ENCODE data around the gene STUM. TPM values are rescaled to one million over a fixed set of nuclear protein-coding genes. Genes with fewer than 3 reads are reported as not detected.

The STUM gene
- polyA plus RNA-seq, 1 of the 3 experiments (the other 2 are of a cell fraction), result not detected

DNA sequence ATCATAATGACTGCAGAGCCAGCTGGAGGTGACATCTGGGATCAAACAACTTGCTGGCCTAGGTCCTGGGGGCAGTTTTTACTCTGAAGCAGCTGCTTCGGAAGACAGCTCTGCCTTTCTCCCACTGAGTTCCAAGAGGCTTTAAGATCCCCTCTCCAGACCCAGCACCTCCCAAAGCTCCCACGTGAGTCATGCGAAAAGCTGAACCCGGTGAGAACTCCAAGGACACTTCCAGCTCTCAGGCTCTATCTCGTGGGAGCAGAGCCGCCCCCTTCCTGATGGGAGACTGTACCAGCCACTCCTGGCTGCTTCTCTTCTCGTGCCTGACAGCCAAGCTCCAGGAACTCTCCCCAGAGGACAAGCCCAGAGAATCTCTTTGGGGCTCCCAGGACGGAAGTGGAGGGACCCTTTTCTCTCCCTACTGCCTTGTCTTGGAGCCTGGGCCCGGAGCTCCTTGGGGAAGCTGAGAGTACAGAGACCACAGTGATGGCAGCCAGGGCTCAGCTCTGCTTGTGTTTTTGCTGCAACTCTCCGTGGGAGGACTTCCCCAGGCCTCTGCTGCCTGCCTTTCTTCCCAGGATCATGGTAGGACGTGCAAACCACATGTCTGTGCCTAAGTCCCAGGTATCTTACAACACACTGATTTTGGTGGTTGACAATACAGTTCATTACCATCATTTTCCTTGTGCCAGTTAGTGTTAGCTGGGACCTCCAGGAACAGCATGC is 40.6 kb downstream of the STUM start:
- Histone ChIP-seq H3K79me2 (ENCODE audit: insufficient read depth) (no peaks in the 10 kb centered on the region), H3K27ac (ENCODE audit: low read depth in 2 of 2, low read length in 1 of 2) (no peak overlapping the region), H3K27me3 (ENCODE audit: insufficient read depth) (no peaks in the 10 kb centered on the region; the same call in 1 of the 2 replicates), H3K9me3 (no peaks in the 10 kb centered on the region), H3F3A (replicated peaks; ENCODE audit: insufficient read depth) (no peaks in the 10 kb centered on the region), H3K36me3 (replicated peaks in 1 of 2; ENCODE audit: control insufficient read depth in 1 of 2, insufficient read depth in 2 of 2, low read length in 1 of 2) (no peaks in the 10 kb centered on the region), H4K20me1 (ENCODE audit: insufficient read depth) (no peaks in the 10 kb centered on the region), H3K9me2 (no peaks in the 10 kb centered on the region), H2AFZ (ENCODE audit: low read depth) (no peak overlapping the region), H3K4me3 (ENCODE audit: low read depth in 2 of 2, low read length in 1 of 2) (no peak overlapping the region), H3K4me2 (no peak overlapping the region), H3K4me1 (ENCODE audit: control insufficient read depth in 1 of 2, insufficient read depth in 2 of 2, low read depth in 1 of 2, low read length in 1 of 2) (peaks cover 0 to 2% of the 10 kb centered on the region in 2 experiments; a peak in 1 of 4 replicates), H3K9ac (no peak overlapping the region)
- ChIA-PET POLR2A (no interaction called here), CTCF (interaction anchor here (0.6 to 2.4 kb wide), 5 partner anchors 9 to 1238 kb away, joined by 3 to 11 read pairs (median 4); no protein-coding TSS in a partner anchor)
- TF ChIP-seq RAD21 (IDR thresholded peaks at IDR 0.05; ENCODE audit: low read length), result no peak
- no peak for TF ChIP-seq MXI1 (IDR thresholded peaks at IDR 0.05; ENCODE audit: low read depth, low read length)
- TF ChIP-seq NRF1 (IDR thresholded peaks at IDR 0.05; ENCODE audit: low read depth, low read length), result no peak
- TF ChIP-seq, protein P1, sequence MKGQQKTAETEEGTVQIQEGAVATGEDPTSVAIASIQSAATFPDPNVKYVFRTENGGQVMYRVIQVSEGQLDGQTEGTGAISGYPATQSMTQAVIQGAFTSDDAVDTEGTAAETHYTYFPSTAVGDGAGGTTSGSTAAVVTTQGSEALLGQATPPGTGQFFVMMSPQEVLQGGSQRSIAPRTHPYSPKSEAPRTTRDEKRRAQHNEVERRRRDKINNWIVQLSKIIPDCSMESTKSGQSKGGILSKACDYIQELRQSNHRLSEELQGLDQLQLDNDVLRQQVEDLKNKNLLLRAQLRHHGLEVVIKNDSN (IDR thresholded peaks at IDR 0.05; ENCODE audit: borderline replicate concordance, low read depth), result no peak
- no peak for TF ChIP-seq FOSL2 (IDR thresholded peaks at IDR 0.05; ENCODE audit: borderline replicate concordance, low read depth)
- no peak for TF ChIP-seq CHD2 (IDR thresholded peaks at IDR 0.05; ENCODE audit: low read length, partially characterized antibody)
- no peak for TF ChIP-seq SMC3 (IDR thresholded peaks at IDR 0.05; ENCODE audit: low read depth, low read length)
- TF ChIP-seq NFIC (IDR thresholded peaks at IDR 0.05; ENCODE audit: borderline replicate concordance), result no peak
- DNase-seq, result no peak
- WGBS (ENCODE audit: low lambda C conversion rate), result 50% methylated on average over 9 of the region's 11 CpGs

DNA sequence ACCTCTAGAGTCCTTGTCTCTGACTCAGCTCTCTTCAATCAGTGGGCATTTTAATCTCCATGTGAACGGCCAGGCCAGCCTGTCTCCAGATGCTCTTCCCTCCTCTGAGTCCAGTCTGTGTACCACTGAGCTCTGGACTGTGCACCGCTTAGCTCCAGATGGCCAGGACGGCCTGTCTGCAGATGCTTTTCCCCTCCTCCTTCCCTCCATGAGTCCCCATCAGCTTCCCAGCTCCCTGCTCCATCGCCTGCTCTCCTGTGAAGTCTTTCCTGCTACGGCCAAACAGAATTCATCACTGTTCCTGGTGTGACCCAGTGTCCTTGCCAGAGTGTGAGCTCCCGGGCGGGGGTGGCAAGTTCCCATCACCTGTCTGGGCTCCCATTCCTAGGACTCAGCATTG is 42.0 kb downstream of the STUM start:
- CTCF ChIA-PET, result interaction anchor here (1.8 to 2.4 kb wide), 3 partner anchors 18 to 36 kb away, joined by 4 to 11 read pairs (median 9); no protein-coding TSS in a partner anchor
- POLR2A ChIA-PET, result interaction anchor here (0.8 to 1.0 kb wide), 2 partner anchors 10 to 41 kb away, joined by 3 to 5 read pairs; no protein-coding TSS in a partner anchor
- 54% methylated on average over 7 of the region's 7 CpGs for WGBS (ENCODE audit: low lambda C conversion rate)

More for the DNA sequence above, 42.0 kb downstream of the STUM start:
- Histone ChIP-seq H3K4me2 (no peak overlapping the region), H3K9me2 (no peaks in the 10 kb centered on the region), H3K36me3 (replicated peaks in 1 of 2; ENCODE audit: control insufficient read depth in 1 of 2, insufficient read depth in 2 of 2, low read length in 1 of 2) (no peaks in the 10 kb centered on the region), H4K20me1 (ENCODE audit: insufficient read depth) (no peaks in the 10 kb centered on the region), H3K79me2 (ENCODE audit: insufficient read depth) (no peaks in the 10 kb centered on the region), H3K9me3 (no peaks in the 10 kb centered on the region), H3K9ac (no peak overlapping the region), H3K27me3 (ENCODE audit: insufficient read depth) (no peaks in the 10 kb centered on the region; the same call in 1 of the 2 replicates), H3K4me1 (ENCODE audit: control insufficient read depth in 1 of 2, insufficient read depth in 2 of 2, low read depth in 1 of 2, low read length in 1 of 2) (peaks cover 0 to 2% of the 10 kb centered on the region in 2 experiments; a peak in 1 of 4 replicates), H2AFZ (ENCODE audit: low read depth) (no peak overlapping the region), H3F3A (replicated peaks; ENCODE audit: insufficient read depth) (no peaks in the 10 kb centered on the region), H3K27ac (ENCODE audit: low read depth in 2 of 2, low read length in 1 of 2) (no peak overlapping the region), H3K4me3 (ENCODE audit: low read depth in 2 of 2, low read length in 1 of 2) (no peak overlapping the region)
- DNase-seq, result no peak
- TF ChIP-seq SIN3A (IDR thresholded peaks at IDR 0.05; ENCODE audit: borderline replicate concordance, low read depth, low read length), result no peak
- no peak for TF ChIP-seq RCOR1 (IDR thresholded peaks at IDR 0.05; ENCODE audit: low read length)
- no peak for TF ChIP-seq NRF1 (IDR thresholded peaks at IDR 0.05; ENCODE audit: low read depth, low read length)
- TF ChIP-seq FOXJ3 (CRISPR knock-in tag; IDR thresholded peaks at IDR 0.05), result no peak
- no peak for TF ChIP-seq REST (IDR thresholded peaks at IDR 0.05; ENCODE audit: low read depth, low read length)
- no peak for TF ChIP-seq CHD2 (IDR thresholded peaks at IDR 0.05; ENCODE audit: low read length, partially characterized antibody)
- no peak for TF ChIP-seq EZH2phosphoT487 (IDR thresholded peaks at IDR 0.05; ENCODE audit: borderline replicate concordance, low read depth)
- no peak for TF ChIP-seq POLR2AphosphoS5 (IDR thresholded peaks at IDR 0.05; ENCODE audit: low read depth, low read length)
- no peak for TF ChIP-seq FOXM1 (IDR thresholded peaks at IDR 0.05; ENCODE audit: low read depth)
- TF ChIP-seq MEF2A (IDR thresholded peaks at IDR 0.05; ENCODE audit: borderline replicate concordance, low read depth), result no peak
- TF ChIP-seq, protein P2, sequence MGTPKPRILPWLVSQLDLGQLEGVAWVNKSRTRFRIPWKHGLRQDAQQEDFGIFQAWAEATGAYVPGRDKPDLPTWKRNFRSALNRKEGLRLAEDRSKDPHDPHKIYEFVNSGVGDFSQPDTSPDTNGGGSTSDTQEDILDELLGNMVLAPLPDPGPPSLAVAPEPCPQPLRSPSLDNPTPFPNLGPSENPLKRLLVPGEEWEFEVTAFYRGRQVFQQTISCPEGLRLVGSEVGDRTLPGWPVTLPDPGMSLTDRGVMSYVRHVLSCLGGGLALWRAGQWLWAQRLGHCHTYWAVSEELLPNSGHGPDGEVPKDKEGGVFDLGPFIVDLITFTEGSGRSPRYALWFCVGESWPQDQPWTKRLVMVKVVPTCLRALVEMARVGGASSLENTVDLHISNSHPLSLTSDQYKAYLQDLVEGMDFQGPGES (IDR thresholded peaks at IDR 0.05; ENCODE audit: low read depth, low read length), result no peak
